GM12878 (cell line): ENCODE measurements around the gene TMPRSS13. TPM values are rescaled to one million over a fixed set of nuclear protein-coding genes. Genes with fewer than 3 reads are reported as not detected.

Source experiments
- ATAC-seq: fragments of 200-7000 bp; cut with Tn5 transposase; 3 replicates; pipeline ENCODE4 v1.9.1; 2020; ENCODE audit warnings: mild to moderate bottlenecking, moderate library complexity
- BruUV-seq: library from RNA; stranded (reverse); fragments of 400-500 nt; replicated peaks from 2 replicates; lab custom pipeline; 2021; lab: Mats Ljungman, UMichigan
- CTCF ChIA-PET: fragments of 300-600 bp; sonication (Branson Sonifier 250); formaldehyde crosslinking; extraction: SDS; loops from one replicate; lab custom pipeline; 2021; ENCODE audit warnings: inconsistent platforms; lab: Yijun Ruan, JAX
- POLR2A ChIA-PET: fragments of 350-600 bp; formaldehyde crosslinking; extraction: SDS; loops from one replicate; lab custom pipeline; 2021; ENCODE audit warnings: inconsistent platforms; lab: Charles Lee
- RAD21 ChIA-PET: fragments of 300-600 bp; sonication (Branson Sonifier 250); formaldehyde crosslinking; loops from one replicate; lab custom pipeline; 2023; ENCODE audit warnings: antibody characterized with exemption; ENCODE audit not compliant: unreplicated experiment; lab: Charles Lee
- SMC1A ChIA-PET: fragments of 300-600 bp; sonication (Branson Sonifier 250); formaldehyde crosslinking; loops from one replicate; lab custom pipeline; 2023; ENCODE audit not compliant: unreplicated experiment, uncharacterized antibody; lab: Charles Lee
- DNase-seq: peaks from one replicate; pipeline ENCODE4 v3.0.0-alpha.2; 2011; ENCODE audit warnings: low read depth, low spot score
- FAIRE-seq: peaks from 3 replicates; lab custom pipeline; 2011; peaks lifted over from hg19 to GRCh38; lab: Jason Lieb, UNC
- H2AFZ ChIP-seq: 2 replicates; pipeline ENCODE4 v1.6.0; 2011; ENCODE audit warnings: low read depth, low read length, control low read depth; ENCODE audit not compliant: control insufficient read depth
- H3K27ac ChIP-seq: 2 replicates; pipeline ENCODE4 v1.5.1; 2011; ENCODE audit warnings: control low read depth; ENCODE audit not compliant: control insufficient read depth, insufficient read depth
- H3K27me3 ChIP-seq, 2 experiments: replicated peaks in 1 of 2; 2 replicates each; pipeline versions ENCODE4 v1.6.0 to v1.6.1; 2011; ENCODE audit warnings: low read length in 1 of 2; ENCODE audit not compliant: control insufficient read depth in 2 of 2, insufficient read depth in 2 of 2
- H3K36me3 ChIP-seq, 2 experiments: 2 replicates each; pipeline ENCODE4 v1.5.1; 2011; ENCODE audit warnings: low read length in 1 of 2; ENCODE audit not compliant: control insufficient read depth in 2 of 2, insufficient read depth in 2 of 2
- H3K4me1 ChIP-seq: 2 replicates; pipeline ENCODE4 v1.6.1; 2011; ENCODE audit warnings: mild to moderate bottlenecking, low read length, moderate library complexity, mixed read lengths; ENCODE audit not compliant: control insufficient read depth, insufficient read depth
- H3K4me2 ChIP-seq: 2 replicates; pipeline ENCODE4 v1.6.0; 2011; ENCODE audit warnings: control low read depth; ENCODE audit not compliant: control insufficient read depth, insufficient read depth
- H3K4me3 ChIP-seq: fragments of 200-600 bp; sonication (generic); 2 replicates; pipeline ENCODE4 v1.5.1; 2016
- H3K79me2 ChIP-seq: 2 replicates; pipeline ENCODE4 v1.6.0; 2011; ENCODE audit warnings: low read length; ENCODE audit not compliant: control insufficient read depth, insufficient read depth
- H3K9ac ChIP-seq: 2 replicates; pipeline ENCODE4 v1.8.0; 2011; ENCODE audit warnings: low read length, control low read depth, mixed read lengths; ENCODE audit not compliant: control insufficient read depth, insufficient read depth
- H3K9me3 ChIP-seq: replicated peaks from 3 replicates; pipeline ENCODE4 v1.5.1; 2011; ENCODE audit warnings: mild to moderate bottlenecking, low read length; ENCODE audit not compliant: control insufficient read depth, insufficient read depth
- H4K20me1 ChIP-seq: 2 replicates; pipeline ENCODE4 v1.6.0; 2011; ENCODE audit not compliant: control insufficient read depth, insufficient read depth
- CHD1 ChIP-seq: IDR thresholded peaks from 2 replicates; pipeline ENCODE4 v1.6.1; 2012; ENCODE audit warnings: low read depth, low read length, improper control_type of control experiment
- EED ChIP-seq: sonication (generic); IDR thresholded peaks from 2 replicates; pipeline ENCODE4 v1.6.1; 2016; ENCODE audit warnings: antibody characterized with exemption, low read depth
- HDAC2 ChIP-seq: fragments of 200-600 bp; sonication (generic); IDR thresholded peaks from 2 replicates; pipeline ENCODE4 v1.6.1; 2017
- MTA3 ChIP-seq: IDR thresholded peaks from 2 replicates; pipeline ENCODE4 v1.6.1; 2012; ENCODE audit warnings: low read length, inconsistent platforms, borderline replicate concordance
- NR2C1 ChIP-seq: fragments of 450-650 bp; IDR thresholded peaks from 2 replicates; pipeline ENCODE4 v1.6.1; 2017; ENCODE audit warnings: antibody characterized with exemption, mild to moderate bottlenecking, moderate library complexity
- PML ChIP-seq: IDR thresholded peaks from 2 replicates; pipeline ENCODE4 v1.6.1; 2012; ENCODE audit warnings: low read length, inconsistent platforms
- SMAD1 ChIP-seq: fragments of 450-650 bp; IDR thresholded peaks from 2 replicates; pipeline ENCODE4 v1.6.1; 2018; ENCODE audit warnings: mild to moderate bottlenecking, low read depth; ENCODE audit not compliant: partially characterized antibody
- STAT1 ChIP-seq: fragments of 450-650 bp; conservative IDR thresholded peaks from 2 replicates; pipeline ENCODE4 v1.6.1; 2014; ENCODE audit warnings: antibody characterized with exemption, mild to moderate bottlenecking
- SUPT20H ChIP-seq: IDR thresholded peaks from 2 replicates; pipeline ENCODE4 v1.6.1; 2011; ENCODE audit warnings: low read depth, mild to moderate bottlenecking, low read length, moderate library complexity, borderline replicate concordance; ENCODE audit not compliant: control insufficient read depth
- SUZ12 ChIP-seq: fragments of 200-600 bp; sonication (generic); IDR thresholded peaks from one replicate; pipeline ENCODE4 v1.6.1; 2018; ENCODE audit warnings: antibody characterized with exemption, mild to moderate bottlenecking; ENCODE audit not compliant: unreplicated experiment
- ZNF622 ChIP-seq: fragments of 450-650 bp; IDR thresholded peaks from 2 replicates; pipeline ENCODE4 v1.6.1; 2017; ENCODE audit warnings: mild to moderate bottlenecking, inconsistent platforms
- WGBS: methylation state at CpG from one replicate; pipeline ENCODE4 v1.1.6; 2016; ENCODE audit warnings: low lambda C conversion rate; ENCODE audit not compliant: insufficient replicate concordance, insufficient coverage; ENCODE audit errors: missing lambda C conversion rate; 5-methylcytosine and 5-hydroxymethylcytosine counted together
- in situ Hi-C: fragments of 300-500 bp; cut with MboI; formaldehyde crosslinking; loops from 9 replicates; pipeline ENCODE4 v1.14.3; 2018; ENCODE audit warnings: mixed read lengths
- intact Hi-C: fragments of 100-400 bp; cut with micrococcal nuclease; formaldehyde crosslinking; loops from one replicate; pipeline ENCODE4 v1.14.2; 2022; ENCODE audit not compliant: unreplicated experiment
- polyA plus RNA-seq, 11 experiments: library from polyadenylated mRNA; depleted of rRNA in 4 of 11; unstranded in 6 of 11; stranded (reverse) in 5 of 11; fragments of >200 nt; fragmentation: Nextera tagmentation in 4 of 11; fragmentation: Illumina TruSeq in 1 of 11; extraction: Ambion mirVana in 4 of 11; extraction: Trizol in 1 of 11; gene quantifications; 1 replicate in 1 of 11; 2 replicates in 10 of 11; pipeline versions ENCODE4 v1.2.1 to v1.2.3, GENCODE V29; 2011 to 2016; ENCODE audit warnings: inconsistent platforms in 2 of 11, missing spikeins in 2 of 11, low read depth in 1 of 11
- total RNA-seq, 4 experiments: library from RNA; depleted of rRNA in 3 of 4; stranded (reverse); fragments of >200 nt in 3 of 4; fragmentation: Illumina TruSeq in 1 of 4; extraction: Trizol in 1 of 4; gene quantifications; 2 replicates each; pipeline versions ENCODE4 v1.2.1 to v1.2.3, GENCODE V29; 2013 to 2021
- TF ChIP-seq, protein P1 (sequence below): IDR thresholded peaks from 2 replicates; pipeline ENCODE4 v1.6.1; 2011; ENCODE audit warnings: borderline replicate concordance, low read depth, mild to moderate bottlenecking, moderate library complexity, mixed read lengths, low read length; ENCODE audit not compliant: insufficient read depth; ENCODE audit errors: extremely low read length
- TF ChIP-seq, protein P2 (sequence below): fragments of 450-650 bp; IDR thresholded peaks from 2 replicates; pipeline ENCODE4 v1.6.1; 2016; ENCODE audit warnings: mild to moderate bottlenecking, moderate library complexity, borderline replicate concordance

TMPRSS13 gene
- total and polyA plus RNA-seq, 10 of the 15 experiments (the other 5 are each of a cell fraction or from before 2014, with no cell fraction given): 0.05 to 0.50 (median 0.26) TPM; not detected in 2

DNA sequence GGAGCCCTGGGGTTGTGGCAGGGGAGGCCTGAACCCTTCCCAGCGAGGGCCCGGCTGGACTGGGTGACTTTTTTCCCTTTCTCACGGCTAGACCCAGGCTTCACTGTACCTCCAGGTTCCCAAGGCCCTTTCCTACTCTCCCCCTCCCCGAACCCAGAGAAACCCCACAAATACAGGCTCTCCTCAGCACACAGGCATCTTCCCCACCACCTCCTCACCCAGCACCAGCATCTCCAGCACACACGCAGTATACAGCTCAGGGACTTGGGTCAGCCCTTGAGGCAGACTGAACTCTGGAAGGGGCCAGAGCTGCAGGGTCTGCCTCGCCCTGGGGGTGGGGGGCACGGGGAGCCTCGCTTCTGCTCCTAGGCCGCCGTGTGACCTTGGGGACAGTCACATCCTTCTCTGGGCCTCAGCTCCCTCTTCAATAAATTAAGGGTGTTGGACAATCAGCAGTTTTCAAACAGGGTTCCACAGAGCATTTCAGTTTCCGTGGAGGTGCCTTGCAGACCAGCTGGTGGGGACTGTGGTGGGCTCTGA lies 4.5 kb downstream of the TMPRSS13 start:
- no peaks in the 10 kb centered on the region for H4K20me1 ChIP-seq
- TF ChIP-seq MTA3 (no peak), CHD1 (no peak), HDAC2 (no peak), PML (no peak), SUZ12 (no peak), EED (no peak), SMAD1 (no peak), SUPT20H (no peak), ZNF622 (no peak), NR2C1 (no peak), STAT1 (no peak)
- TF ChIP-seq, protein P1, sequence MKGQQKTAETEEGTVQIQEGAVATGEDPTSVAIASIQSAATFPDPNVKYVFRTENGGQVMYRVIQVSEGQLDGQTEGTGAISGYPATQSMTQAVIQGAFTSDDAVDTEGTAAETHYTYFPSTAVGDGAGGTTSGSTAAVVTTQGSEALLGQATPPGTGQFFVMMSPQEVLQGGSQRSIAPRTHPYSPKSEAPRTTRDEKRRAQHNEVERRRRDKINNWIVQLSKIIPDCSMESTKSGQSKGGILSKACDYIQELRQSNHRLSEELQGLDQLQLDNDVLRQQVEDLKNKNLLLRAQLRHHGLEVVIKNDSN: no peak
- TF ChIP-seq, protein P2, sequence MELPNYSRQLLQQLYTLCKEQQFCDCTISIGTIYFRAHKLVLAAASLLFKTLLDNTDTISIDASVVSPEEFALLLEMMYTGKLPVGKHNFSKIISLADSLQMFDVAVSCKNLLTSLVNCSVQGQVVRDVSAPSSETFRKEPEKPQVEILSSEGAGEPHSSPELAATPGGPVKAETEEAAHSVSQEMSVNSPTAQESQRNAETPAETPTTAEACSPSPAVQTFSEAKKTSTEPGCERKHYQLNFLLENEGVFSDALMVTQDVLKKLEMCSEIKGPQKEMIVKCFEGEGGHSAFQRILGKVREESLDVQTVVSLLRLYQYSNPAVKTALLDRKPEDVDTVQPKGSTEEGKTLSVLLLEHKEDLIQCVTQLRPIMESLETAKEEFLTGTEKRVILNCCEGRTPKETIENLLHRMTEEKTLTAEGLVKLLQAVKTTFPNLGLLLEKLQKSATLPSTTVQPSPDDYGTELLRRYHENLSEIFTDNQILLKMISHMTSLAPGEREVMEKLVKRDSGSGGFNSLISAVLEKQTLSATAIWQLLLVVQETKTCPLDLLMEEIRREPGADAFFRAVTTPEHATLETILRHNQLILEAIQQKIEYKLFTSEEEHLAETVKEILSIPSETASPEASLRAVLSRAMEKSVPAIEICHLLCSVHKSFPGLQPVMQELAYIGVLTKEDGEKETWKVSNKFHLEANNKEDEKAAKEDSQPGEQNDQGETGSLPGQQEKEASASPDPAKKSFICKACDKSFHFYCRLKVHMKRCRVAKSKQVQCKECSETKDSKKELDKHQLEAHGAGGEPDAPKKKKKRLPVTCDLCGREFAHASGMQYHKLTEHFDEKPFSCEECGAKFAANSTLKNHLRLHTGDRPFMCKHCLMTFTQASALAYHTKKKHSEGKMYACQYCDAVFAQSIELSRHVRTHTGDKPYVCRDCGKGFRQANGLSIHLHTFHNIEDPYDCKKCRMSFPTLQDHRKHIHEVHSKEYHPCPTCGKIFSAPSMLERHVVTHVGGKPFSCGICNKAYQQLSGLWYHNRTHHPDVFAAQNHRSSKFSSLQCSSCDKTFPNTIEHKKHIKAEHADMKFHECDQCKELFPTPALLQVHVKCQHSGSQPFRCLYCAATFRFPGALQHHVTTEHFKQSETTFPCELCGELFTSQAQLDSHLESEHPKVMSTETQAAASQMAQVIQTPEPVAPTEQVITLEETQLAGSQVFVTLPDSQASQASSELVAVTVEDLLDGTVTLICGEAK: no peak
- no peak overlapping the region for H3K4me3 ChIP-seq
- POLR2A ChIA-PET: interaction anchor here (0.9 kb wide), 1 partner anchor 12 kb away, joined by 3 read pairs; no protein-coding TSS in a partner anchor
- SMC1A ChIA-PET: interaction anchor here (0.8 to 3.5 kb wide), 3 partner anchors 12 to 21 kb away, joined by 3 to 14 read pairs (median 3); no protein-coding TSS in a partner anchor
- DNase-seq (no peak), ATAC-seq (no peak), FAIRE-seq (no peak)
- H3K36me3 ChIP-seq: no peaks in the 10 kb centered on the region
- intact Hi-C loops: no loop called here
- BruUV-seq: no TSS peak
- no peak overlapping the region for H3K27ac ChIP-seq
- RAD21 ChIA-PET: interaction anchor here (1.6 kb wide), 1 partner anchor 22 kb away, joined by 6 read pairs; no protein-coding TSS in a partner anchor
- CTCF ChIA-PET: interaction anchor here (1.7 to 4.0 kb wide), 2 partner anchors 21 to 128 kb away, joined by 4 to 26 read pairs; no protein-coding TSS in a partner anchor
- H3K9ac ChIP-seq: no peak overlapping the region
- no peak overlapping the region for H2AFZ ChIP-seq
- 16% methylated on average over 6 of the region's 11 CpGs for WGBS
- peaks cover 2% of the 10 kb centered on the region for H3K4me1 ChIP-seq
- H3K79me2 ChIP-seq: no peaks in the 10 kb centered on the region
- no peak overlapping the region for H3K4me2 ChIP-seq
- no peaks in the 10 kb centered on the region for H3K9me3 ChIP-seq
- H3K27me3 ChIP-seq: no peaks in the 10 kb centered on the region
- in situ Hi-C loops: no loop called here
